G401 (cell line): ENCODE measurements around the gene DENND4A. TPM values are rescaled to one million over a fixed set of nuclear protein-coding genes. Genes with fewer than 3 reads are reported as not detected.

Source experiments
- DNase-seq: peaks from one replicate; pipeline ENCODE4 v3.0.0-alpha.2; 2015; ENCODE audit warnings: low spot score
- in situ Hi-C: cut with HindIII; loops from 2 replicates; pipeline ENCODE4 v1.10.0; 2016; ENCODE audit warnings: low sequenced_read_pairs, mixed read lengths
- total RNA-seq: library from RNA; depleted of rRNA; stranded (reverse); fragments of >200 nt; shearing (Covaris generic); gene quantifications from 2 replicates; pipeline ENCODE4 v1.2.3, GENCODE V29; 2014

The DENND4A gene
- total RNA-seq, 1 experiment from 2014 or later, result 12.2 TPM

DNA sequence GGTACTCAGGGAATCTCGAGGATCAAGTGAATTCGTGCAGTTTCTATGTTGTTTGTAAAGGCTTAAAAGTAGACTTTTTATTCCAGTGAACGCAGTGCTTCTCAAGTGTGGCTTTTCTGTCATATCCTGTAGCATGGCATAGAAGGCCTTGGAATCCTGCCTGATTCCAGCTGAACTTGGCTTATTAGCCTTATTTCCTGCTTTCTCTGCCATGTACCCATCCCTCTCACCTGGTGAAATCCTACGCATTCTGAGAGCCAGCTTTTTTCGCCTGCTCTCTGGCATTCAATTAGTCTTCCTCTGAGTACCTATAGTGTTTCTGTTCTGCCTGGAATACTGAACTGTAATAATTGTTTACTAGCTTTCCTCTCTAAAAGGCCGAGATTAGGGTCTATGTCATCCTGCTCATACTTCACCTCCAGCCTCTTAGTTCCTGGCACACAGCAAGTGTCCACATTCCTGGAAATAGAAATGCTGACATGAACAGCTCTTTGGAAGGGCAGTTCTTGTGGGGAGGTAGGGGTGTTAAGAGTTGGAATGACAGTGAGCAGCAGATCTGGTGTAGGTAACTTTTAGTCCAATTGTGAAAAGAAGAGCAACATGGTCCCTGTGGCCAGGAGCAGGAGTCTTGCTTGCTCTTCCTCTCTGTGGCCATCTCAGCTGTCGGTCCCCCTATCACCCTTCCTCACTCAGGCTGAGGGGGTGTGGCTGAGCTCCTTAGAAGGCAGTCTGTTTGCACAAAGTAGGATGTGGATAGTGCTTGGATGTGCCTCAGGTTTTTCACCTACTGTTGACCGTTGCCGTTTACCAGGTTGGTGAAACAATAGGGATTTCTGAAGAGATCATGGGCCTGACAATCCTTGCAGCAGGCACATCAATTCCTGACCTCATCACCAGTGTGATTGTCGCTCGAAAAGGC is 140.0 kb downstream of the DENND4A start:
- in situ Hi-C loops, result no loop called here
- DNase-seq, result peak; percentile 73

DNA sequence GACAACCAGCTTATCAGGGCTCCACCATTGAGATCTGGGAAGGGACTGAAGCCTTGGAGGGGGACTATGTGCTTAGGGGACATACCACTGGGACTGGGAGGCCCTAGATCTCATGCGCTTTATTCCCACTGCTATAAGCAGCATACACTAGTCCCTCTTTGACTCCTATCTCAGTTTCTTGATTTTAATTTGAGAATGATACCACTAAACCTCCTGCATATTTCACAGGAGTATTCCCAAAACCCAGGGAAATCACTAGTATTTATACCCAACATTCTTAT is 141.1 kb downstream of the DENND4A start:
- in situ Hi-C loops, result no loop called here

DNA sequence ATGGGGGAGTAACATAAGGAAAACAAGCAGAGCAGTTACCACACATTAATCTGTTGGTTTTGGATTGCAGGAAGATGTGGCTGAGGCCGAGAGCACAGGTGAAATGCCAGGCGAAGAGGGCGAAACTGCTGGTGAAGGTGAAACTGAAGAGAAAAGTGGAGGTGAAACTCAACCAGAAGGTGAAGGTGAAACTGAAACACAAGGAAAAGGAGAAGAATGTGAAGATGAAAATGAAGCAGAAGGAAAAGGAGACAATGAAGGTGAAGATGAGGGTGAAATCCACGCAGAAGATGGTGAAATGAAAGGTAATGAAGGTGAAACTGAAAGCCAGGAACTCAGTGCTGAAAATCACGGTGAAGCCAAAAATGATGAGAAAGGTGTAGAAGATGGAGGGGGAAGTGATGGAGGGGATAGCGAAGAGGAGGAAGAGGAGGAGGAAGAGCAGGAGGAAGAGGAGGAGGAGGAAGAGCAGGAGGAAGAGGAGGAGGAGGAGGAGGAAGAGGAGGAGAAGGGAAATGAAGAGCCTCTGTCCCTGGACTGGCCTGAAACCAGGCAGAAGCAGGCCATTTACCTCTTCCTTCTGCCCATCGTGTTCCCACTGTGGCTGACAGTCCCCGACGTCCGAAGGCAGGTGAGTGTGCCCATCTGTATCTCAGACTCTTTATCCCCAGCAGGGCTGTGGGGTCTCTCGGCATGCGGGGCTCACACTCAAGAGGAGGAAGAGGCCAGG is 141.6 kb downstream of the DENND4A start:
- no peak for DNase-seq

More for the DNA sequence above, 141.1 kb downstream of the DENND4A start:
- DNase-seq, result no peak

DNA sequence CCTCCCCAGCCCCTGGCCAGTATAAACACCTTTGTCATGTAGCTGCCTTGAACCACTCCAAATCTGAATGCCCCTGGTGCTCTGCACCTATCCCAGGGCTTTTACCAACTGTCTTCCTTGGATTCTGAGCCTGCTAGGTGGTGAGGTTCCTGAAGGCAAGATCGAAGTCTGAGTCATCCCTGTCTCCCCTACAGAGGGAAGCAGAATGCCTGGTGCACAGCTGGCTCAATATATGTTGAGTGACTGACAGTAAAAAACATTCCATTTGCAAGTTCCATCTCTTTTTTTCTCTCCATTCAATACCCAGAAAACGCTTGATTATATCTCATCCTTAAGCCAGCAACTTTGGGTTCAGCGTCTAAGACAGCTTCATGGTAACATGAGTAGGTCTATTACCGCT is 145.6 kb downstream of the DENND4A start:
- in situ Hi-C loops, result loop anchor here (25.0 kb wide), 1 partner anchor 216 kb away; the partner anchor contains the start of gene RAB11A
- DNase-seq, result no peak

More for the DNA sequence above, 141.6 kb downstream of the DENND4A start:
- in situ Hi-C loops, result no loop called here

DNA sequence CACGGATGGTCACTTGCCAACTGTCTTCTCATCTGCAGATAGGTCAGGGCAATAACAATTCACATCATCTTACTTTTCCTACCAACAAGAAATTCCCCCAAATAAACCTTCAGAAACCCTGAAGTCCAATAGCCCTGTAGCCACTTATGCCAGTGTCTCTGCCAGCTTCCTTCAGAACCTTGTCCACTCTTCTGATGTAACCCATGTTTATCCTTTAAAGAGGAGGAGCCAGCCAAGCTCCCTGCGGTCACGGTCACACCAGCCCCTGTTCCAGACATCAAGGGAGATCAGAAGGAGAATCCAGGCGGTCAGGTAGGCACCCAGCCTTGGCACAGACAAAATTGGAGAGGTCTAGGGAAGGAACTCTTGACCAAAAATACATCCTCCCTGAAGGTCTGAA is 146.7 kb downstream of the DENND4A start:
- in situ Hi-C loops, result loop anchor here (25.0 kb wide), 1 partner anchor 217 kb away; the partner anchor contains the start of gene RAB11A
- DNase-seq, result no peak

DNA sequence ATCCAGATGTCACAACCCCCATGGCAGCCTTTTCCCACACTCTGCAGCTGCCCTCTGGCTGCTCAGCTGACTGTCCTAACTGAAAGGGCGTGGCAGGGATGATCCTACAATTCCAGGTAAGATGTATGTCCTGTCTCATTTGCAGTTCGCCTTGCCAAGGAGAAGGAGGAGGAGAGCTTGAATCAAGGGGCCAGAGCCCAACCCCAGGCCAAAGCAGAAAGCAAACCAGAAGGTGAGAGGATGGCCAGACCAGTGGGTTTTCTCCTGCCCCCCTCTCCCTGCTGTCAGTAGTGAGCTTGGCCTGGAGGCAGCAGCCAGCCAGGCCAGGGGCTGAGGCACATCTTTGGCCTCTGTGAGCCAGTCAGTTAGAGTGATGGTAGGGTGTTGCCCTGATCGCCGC is 147.8 kb downstream of the DENND4A start:
- in situ Hi-C loops, result loop anchor here (25.0 kb wide), 1 partner anchor 218 kb away; the partner anchor contains the start of gene RAB11A
- DNase-seq, result no peak

DNA sequence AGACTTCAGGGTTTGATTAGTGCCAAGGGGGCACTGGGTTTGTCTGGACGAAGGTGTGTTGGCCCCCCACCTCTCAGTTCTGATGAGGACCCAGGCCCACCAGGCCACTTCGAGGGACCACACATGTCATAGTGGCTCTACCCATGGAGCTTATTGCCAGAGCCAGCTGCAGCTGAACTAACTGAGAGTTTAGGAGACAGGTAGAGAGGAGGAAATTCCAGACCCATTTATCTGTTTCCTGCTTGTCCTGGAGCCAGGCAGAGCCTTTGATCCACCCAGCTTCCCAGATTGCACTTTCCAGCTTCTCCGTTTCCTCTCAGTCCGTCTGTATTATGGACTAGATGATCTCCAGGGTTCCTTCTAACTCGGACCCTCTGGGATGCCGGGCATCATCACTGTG is 149.5 kb downstream of the DENND4A start:
- DNase-seq, result no peak
- in situ Hi-C loops, result loop anchor here (25.0 kb wide), 1 partner anchor 220 kb away; the partner anchor contains the start of gene RAB11A

DNA sequence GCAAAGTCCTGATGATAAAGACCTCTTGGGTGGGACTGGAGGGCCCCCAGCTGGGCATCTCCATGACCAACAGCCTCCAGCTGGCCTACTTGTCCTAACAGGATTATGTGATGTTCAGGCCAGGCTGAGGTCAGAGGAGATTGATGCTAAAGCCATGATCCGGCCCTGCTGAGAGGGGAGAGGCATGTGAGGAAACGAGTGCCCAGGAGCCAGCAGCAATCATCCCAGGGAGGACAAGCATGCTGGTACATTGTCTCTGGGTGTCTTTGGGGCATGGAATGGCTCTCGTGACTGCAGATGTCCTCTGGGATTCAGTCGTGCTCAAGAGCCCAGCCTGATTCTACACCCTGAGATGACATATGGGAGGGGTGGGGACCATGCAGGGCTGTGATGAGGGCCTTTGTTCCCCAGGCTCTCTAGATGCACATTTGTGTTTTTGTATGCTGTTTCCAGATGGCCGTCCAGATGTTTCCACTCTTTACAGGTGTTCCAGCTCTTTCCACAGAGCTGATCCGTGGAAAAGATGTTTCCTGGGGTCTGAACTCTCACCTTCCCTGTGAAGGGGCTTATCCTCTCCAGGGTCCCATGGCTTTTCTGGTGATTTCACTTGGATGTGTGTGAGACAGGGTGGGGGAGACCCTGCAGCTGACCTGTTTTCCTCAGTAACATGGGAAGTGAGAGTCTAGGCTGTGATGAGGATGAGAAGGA is 150.2 kb downstream of the DENND4A start:
- no peak for DNase-seq
- in situ Hi-C loops, result loop anchor here (25.0 kb wide), 1 partner anchor 220 kb away; the partner anchor contains the start of gene RAB11A

DNA sequence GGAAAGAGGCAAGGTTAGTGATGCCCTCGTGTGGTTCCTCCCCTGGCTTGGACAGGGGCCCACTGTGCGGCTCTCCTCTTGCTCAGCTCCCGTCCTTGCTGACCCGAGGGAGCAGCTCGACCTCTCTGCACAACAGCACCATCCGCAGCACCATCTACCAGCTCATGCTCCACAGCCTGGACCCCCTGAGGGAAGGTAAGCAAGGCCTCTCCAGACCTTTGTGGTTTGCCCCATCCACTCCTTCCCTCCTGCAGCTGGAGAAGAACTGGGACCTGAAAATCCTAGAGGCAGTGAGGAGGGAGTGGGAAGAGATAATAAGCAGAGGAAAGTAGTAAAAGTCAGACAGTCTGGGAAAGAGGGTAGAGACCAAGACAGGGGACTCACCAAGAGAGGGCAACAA is 152.6 kb downstream of the DENND4A start:
- DNase-seq, result no peak
- in situ Hi-C loops, result loop anchor here (25.0 kb wide), 1 partner anchor 223 kb away; the partner anchor contains the start of gene RAB11A

DNA sequence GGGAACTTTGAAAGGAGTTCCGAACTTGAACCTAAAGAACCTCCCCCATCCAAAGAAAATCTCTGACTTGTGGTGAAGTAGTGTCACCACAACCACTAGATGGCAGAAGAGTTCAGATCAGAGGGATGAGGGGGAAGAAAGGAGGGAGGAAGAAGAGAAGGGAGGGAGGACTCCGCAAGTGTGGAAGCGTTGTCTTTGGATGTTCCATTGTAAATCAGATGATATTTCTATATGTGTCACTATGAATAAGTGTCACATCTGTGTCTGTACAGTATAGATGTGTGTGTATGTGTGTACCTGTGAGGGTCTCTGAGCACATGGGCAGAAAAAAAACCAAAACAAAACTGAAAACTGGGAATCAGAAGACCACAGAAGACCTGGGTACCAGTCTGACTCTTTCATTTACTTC is 153.4 kb downstream of the DENND4A start:
- in situ Hi-C loops, result loop anchor here (25.0 kb wide), 1 partner anchor 224 kb away; the partner anchor contains the start of gene RAB11A
- peak; percentile 82 for DNase-seq

DNA sequence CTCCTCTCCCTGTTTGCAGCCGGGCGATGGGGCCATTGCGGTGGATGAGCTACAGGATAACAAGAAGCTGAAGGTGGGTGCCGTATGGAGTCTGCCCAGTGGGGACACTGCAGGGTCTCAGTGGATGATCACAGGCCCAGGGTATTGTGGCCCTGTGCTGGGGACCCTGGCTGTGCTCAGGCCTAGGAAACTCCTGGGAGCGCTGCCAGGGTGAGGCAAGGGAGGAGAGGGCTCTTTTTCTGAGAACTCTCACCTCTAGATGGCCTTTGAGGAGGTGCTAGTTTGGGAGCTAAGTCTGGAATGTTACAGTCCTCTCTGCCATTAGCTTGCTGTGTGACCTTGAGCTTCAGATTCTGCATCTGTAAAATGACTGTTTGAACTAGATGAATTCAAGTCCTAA is 154.0 kb downstream of the DENND4A start:
- in situ Hi-C loops, result loop anchor here (25.0 kb wide), 1 partner anchor 224 kb away; the partner anchor contains the start of gene RAB11A
- no peak for DNase-seq

DNA sequence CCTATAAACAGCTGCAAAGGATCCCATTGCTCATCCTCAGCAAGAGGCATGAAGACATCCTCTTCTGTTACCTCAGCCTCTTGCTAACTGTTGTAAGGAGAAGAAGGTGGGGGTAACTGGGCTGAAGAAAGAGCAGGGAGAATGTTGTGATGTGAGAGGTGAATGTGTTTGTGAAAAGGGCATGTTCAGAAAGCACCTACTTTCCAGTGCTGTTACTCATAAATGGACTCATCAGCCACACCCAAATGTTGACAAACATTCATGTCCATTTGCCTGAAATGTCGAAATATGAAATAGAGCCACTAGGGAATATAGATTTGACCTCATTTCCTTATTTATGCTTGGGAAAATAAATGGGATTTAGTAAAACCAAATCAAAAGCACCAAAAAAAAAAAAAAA is 157.7 kb downstream of the DENND4A start:
- in situ Hi-C loops, result loop anchor here (25.0 kb wide), 1 partner anchor 228 kb away; the partner anchor contains the start of gene RAB11A
- no peak for DNase-seq

DNA sequence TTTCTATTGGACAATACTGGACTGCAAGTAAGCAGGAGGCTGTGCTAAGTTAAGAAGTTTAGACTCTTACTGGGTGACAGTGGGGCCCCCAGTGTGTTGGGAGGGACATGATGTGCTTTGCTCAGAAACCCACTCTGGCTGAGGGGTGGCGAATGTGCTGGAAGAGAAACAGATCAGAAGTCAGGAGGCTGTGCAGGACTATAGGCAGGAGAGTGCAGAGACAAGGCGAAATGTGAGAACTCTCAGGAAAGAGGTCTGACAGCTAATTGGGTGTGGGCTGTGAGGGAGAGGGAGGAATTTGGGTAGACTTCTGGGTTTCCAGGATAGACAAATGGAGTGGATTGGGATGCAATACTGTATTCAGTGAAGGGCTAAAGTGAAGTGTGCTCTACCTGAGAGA is 158.3 kb downstream of the DENND4A start:
- in situ Hi-C loops, result loop anchor here (25.0 kb wide), 1 partner anchor 229 kb away; the partner anchor contains the start of gene RAB11A
- DNase-seq, result no peak

DNA sequence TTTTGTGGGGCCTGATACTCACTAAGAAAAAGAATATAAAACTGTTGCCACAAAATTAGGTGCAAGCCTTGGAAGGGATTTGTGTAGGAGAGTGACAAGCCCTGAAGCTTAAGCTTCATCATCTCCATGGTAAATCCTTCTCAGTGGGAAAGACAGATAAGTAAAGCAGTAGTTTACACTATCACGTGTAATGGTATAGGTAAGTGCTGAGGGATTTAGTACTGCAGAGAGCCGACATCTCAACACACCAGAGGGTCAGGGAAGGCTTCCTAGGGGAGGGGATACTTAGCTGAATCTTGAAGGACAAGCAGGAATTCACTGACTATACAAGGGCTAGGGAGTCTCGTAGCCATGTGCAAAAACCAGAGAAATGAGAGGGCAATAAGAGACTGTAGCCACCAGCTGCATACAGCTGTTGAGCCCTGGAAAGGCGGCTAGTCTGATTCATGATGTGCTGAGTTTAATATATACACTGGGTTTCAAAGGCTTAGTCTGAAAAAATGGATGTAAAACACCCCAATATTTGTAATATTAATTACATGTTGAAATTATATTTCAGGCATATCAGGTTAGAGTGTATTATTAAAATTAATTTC is 159.2 kb downstream of the DENND4A start:
- in situ Hi-C loops, result loop anchor here (25.0 kb wide), 1 partner anchor 229 kb away; the partner anchor contains the start of gene RAB11A
- DNase-seq, result no peak

DNA sequence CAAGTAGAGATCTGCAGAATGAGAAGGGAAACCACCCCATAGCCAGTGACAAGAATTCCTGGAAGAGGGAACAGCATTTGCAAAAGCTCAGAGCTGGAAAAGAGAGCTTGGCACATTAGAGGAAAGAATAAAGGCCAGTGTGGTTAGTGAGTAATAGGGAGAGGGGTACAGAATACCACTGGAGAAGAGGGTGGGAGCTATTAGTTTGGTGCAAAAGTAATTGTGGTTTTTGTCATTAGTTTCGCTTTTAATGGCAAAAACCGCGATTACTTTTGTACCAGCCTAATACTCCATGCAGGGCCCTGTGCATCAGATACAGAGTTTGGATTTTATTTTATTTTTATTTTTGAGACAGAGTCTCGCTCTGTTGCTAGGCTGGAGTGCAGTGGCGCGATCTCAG is 160.6 kb downstream of the DENND4A start:
- DNase-seq, result no peak
- in situ Hi-C loops, result loop anchor here (25.0 kb wide), 1 partner anchor 231 kb away; the partner anchor contains the start of gene RAB11A

DNA sequence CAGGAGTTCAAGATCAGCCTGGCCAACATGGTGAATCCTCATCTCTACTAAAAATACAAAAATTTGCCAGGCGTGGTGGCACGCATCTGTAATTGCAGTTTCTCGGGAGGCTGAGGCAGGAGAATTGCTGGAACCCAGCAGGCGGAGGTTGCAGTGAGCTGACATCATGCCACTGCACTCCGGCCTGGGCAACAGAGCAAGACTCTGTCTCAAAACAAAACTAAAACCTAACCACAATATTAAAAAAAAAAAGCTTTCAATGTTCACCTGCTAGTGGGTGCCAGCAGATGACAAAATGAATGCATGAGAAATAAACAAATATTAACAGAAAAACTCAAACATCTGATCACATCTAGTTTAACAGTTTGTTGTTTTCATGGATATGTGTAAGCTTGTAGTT is 161.3 kb downstream of the DENND4A start:
- in situ Hi-C loops, result loop anchor here (25.0 kb wide), 1 partner anchor 232 kb away; the partner anchor contains the start of gene RAB11A
- DNase-seq, result no peak

DNA sequence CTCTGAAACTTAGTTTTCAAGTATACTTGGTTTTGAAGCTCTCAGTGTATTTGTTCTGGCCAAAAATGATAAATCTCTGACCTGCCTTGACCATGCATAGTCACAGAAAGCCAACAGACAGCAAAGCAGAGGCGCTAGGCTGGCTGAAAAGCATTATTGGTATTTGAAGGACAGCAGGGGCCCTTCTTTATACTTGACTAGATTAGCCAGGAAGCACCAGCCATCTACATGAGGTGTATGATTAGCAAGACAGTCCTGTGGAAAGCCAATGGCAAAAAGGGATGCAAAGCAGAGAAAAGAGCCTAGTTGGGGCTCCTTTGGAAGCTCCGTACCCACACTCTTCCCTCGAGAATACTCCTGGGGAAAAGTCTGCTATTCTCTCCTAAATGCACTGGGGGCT is 162.5 kb downstream of the DENND4A start:
- in situ Hi-C loops, result loop anchor here (25.0 kb wide), 1 partner anchor 233 kb away; the partner anchor contains the start of gene RAB11A
- no peak for DNase-seq

DNA sequence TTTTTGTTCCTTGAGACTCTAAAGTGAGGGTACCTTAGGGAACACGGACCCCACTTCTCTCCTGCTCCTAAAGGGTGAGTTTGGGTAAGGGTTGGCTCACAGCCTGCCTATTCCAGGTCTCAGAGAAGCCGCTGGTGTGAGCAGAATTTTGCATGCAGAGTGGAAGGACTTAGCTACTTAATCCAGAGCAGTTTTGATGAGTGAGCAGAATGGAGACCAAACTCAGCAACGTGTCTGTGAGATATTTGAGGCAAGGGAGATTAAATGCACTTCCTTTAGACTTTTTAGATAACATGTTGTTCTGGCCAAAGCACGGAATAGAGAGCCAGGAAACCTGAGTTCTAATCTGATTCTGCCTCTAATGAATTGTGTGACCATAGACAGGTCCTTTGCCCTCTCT is 165.2 kb downstream of the DENND4A start:
- in situ Hi-C loops, result loop anchor here (25.0 kb wide), 1 partner anchor 235 kb away; the partner anchor contains the start of gene RAB11A
- DNase-seq, result no peak
